Measurements from ENCODE around the gene ADARB1.
"Not testable (repeated sequence)": the region's sequence is repeated elsewhere in the genome, so short reads cannot be mapped to it uniquely, and the experiment has no call there.

ADARB1 gene

GRCh38 chr21:45139473-45139872, 65.1 kb downstream of the ADARB1 start:
- DNase-seq, result no peak

- peak; percentile 38 for DNase-seq
Observed at GRCh38 chr21:45140346-45140940, 66.1 kb downstream of the ADARB1 start.

- DNase-seq, result not testable (repeated sequence)
Observed at GRCh38 chr21:45140944-45141343, 66.6 kb downstream of the ADARB1 start.

- DNase-seq, result no peak
Observed at GRCh38 chr21:45141507-45141906, 67.1 kb downstream of the ADARB1 start.

- no peak for DNase-seq
Observed at GRCh38 chr21:45142469-45143308, 68.3 kb downstream of the ADARB1 start.

- DNase-seq, result no peak
Observed at GRCh38 chr21:45143855-45144254, 69.5 kb downstream of the ADARB1 start.

- DNase-seq, result no peak
Observed at GRCh38 chr21:45145146-45145545, 70.8 kb downstream of the ADARB1 start.

GRCh38 chr21:45145846-45146245, 71.5 kb downstream of the ADARB1 start:
- not testable (repeated sequence) for DNase-seq

GRCh38 chr21:45146306-45146705, 71.9 kb downstream of the ADARB1 start:
- DNase-seq, result no peak

- DNase-seq, result no peak
Observed at GRCh38 chr21:45146801-45147200, 72.4 kb downstream of the ADARB1 start.

- DNase-seq, result no peak
Observed at GRCh38 chr21:45147473-45148315, 73.3 kb downstream of the ADARB1 start.

GRCh38 chr21:45148316-45148990, 74.1 kb downstream of the ADARB1 start:
- DNase-seq, result no peak

GRCh38 chr21:45149021-45149420, 74.6 kb downstream of the ADARB1 start:
- DNase-seq, result no peak

GRCh38 chr21:45150638-45151131, 76.3 kb downstream of the ADARB1 start:
- no peak for DNase-seq

- no peak for DNase-seq
Observed at GRCh38 chr21:45151445-45152160, 77.2 kb downstream of the ADARB1 start.

- DNase-seq, result no peak
Observed at GRCh38 chr21:45152265-45152746, 77.9 kb downstream of the ADARB1 start.

- DNase-seq, result no peak
Observed at GRCh38 chr21:45153358-45154318, 79.3 kb downstream of the ADARB1 start.

- DNase-seq, result no peak
Observed at GRCh38 chr21:45154511-45155508, 80.4 kb downstream of the ADARB1 start.

GRCh38 chr21:45155910-45156309, 81.5 kb downstream of the ADARB1 start:
- DNase-seq, result no peak
